GM20431 (cell line): ENCODE data around the gene RERE.
"Not testable (repeated sequence)": the region's sequence is repeated elsewhere in the genome, so short reads cannot be mapped to it uniquely, and the experiment has no call there.

Source experiments
- in situ Hi-C: fragments of 300-500 bp; cut with MseI, MboI; formaldehyde crosslinking; loops from one replicate; pipeline ENCODE4 v1.15.0; 2020; ENCODE audit warnings: low sequenced_read_pairs; ENCODE audit not compliant: unreplicated experiment

Gene RERE

DNA sequence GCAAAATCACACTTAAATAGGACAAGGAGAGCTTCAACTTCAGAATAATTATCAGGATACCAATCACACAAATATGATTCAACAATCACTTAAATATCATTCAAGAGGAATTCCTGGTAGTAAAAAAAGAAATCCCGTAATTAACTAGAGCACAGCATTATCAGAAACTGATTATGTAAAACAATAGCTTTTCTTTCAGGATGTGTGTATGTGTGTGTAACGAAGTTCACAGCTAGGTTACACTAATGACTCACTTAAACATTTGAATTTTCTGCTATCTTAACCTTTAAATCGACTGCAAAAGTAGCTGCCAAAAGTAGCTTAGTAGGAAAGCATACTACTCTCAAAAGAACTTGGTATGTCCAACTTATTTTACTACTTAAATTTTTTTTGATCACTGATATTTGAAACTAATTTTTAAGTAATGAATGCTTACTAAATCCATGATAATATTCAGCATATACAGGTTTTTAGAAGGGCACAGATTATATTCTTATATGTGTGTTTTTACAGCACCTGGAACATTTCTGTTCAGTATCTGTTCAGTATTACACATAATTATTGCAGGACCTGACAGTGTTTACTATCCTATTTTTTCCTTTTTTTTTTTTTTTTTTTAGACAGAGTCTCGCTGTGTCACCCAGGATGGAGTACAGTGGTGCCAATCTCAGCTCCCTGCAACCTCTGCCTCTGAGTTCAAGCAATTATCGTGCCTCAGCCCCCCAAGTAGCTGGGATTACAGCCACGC lies 4.2 kb downstream of the RERE start:
- in situ Hi-C loops, result no loop called here

DNA sequence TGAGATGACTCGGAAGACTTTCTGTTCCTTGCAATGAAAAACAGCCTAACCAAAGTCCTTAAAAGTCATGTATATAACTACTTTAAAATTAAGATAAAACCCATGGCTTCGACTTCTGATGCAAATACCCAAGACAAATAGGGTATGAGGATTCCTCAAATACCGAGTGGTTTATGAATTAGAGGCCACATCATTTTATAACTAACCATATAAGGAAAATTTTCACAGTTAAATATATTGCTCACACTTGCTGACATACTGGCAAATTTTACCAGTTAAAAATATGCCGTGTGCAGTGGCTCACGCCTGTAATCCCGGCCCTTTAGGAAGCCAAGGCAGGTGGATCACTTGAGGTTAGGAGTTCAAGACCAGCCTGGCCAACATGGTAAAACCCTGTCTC lies 5.4 kb downstream of the RERE start:
- in situ Hi-C loops, result no loop called here

- in situ Hi-C loops, result no loop called here
Measured at GRCh38 chr1:8810987-8811386, 6.5 kb downstream of the RERE start.

GRCh38 chr1:8809342-8809736 lies 8.1 kb downstream of the RERE start:
- in situ Hi-C loops, result no loop called here

DNA sequence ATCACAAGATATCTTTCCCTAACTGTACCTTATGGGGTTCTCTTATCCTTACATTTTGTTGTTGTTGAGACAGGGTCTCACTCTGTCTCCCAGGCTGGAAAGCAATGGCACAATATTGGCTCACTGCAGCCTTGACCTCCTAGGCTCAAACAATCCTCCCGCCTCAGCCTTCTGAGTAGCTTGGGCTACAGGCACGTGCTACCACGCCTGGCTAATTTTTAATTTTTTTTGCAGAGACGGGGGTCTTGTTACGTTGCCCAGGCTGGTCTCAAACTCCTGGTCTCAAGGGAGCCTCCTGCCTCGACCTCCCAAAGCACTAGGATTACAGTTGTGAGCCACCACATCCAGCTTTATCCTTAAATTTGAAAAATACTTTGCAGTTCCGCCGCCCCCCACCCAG lies 10.4 kb downstream of the RERE start:
- in situ Hi-C loops, result no loop called here

- in situ Hi-C loops, result no loop called here
Measured at GRCh38 chr1:8800416-8800815, 17.0 kb downstream of the RERE start.

- in situ Hi-C loops, result no loop called here
Measured at GRCh38 chr1:8797216-8797615, 20.2 kb downstream of the RERE start.

GRCh38 chr1:8796812-8797211 lies 20.6 kb downstream of the RERE start:
- in situ Hi-C loops, result no loop called here

GRCh38 chr1:8794605-8795004 lies 22.8 kb downstream of the RERE start:
- in situ Hi-C loops, result no loop called here

GRCh38 chr1:8791819-8792218 lies 25.6 kb downstream of the RERE start:
- in situ Hi-C loops, result no loop called here

GRCh38 chr1:8790987-8791386 lies 26.5 kb downstream of the RERE start:
- in situ Hi-C loops, result no loop called here

- in situ Hi-C loops, result no loop called here
Measured at GRCh38 chr1:8790478-8790877, 27.0 kb downstream of the RERE start.

- in situ Hi-C loops, result no loop called here
Measured at GRCh38 chr1:8789314-8790214, 27.9 kb downstream of the RERE start.

- in situ Hi-C loops, result no loop called here
Measured at GRCh38 chr1:8787218-8787617, 30.2 kb downstream of the RERE start.

DNA sequence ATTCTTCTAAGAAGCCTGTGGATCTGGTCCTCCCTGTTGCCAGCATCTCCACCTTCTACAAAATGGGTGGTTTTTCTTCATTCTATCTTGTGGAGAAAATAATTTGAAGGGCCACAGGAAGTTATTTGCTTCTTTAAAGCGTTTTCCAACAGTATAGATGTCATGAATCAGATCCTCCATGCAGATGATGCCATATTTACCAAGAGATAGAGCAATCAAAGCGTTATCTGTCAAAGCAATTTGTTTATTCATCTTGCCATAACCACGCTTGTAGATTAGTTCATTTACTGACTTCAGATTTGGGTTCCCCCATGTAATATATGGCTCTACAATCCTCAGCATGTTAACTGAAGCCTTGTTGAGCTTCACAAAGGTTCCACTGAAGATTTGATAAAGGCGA lies 31.2 kb downstream of the RERE start:
- in situ Hi-C loops, result not testable (repeated sequence)

GRCh38 chr1:8782955-8783354 lies 34.5 kb downstream of the RERE start:
- in situ Hi-C loops, result no loop called here

- in situ Hi-C loops, result no loop called here
Measured at GRCh38 chr1:8782001-8782620, 35.3 kb downstream of the RERE start.

- in situ Hi-C loops, result no loop called here
Measured at GRCh38 chr1:8780405-8780804, 37.0 kb downstream of the RERE start.

DNA sequence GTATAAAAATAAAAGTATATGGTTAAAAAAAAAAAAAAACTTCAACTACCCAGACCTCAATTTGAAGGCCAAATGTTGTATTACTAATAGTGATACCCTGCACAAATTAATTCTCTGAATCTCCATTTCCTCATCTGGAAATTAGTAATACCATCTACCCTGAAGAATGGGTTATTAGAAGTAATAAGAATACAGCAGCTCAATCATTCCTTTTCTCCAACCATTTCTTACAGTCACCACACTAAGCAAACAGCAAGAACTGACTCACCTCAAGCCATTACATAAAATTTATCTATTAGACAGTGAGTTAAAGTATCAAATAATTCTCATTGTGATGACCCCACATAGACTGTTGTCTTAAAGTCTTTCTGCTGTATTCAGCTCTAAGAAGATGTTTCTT lies 39.6 kb downstream of the RERE start:
- in situ Hi-C loops, result no loop called here

DNA sequence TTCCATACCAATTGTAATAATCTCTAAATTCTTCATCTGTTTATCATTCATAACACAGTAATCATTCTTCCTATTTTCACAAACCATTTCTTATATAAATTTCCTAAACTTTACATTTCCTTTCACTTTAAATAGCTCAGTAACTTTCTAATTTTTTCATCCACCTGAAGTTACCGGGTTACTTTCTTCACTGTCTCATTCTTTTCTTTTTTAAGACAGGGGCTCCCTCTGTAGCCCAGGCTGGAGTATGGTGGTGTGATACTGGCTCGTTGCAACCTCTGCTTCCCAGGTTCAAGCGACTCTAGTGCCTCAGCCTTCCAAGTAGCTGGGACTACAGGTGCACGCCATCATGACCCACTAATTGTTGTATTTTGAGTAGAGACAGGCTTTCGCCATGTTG lies 41.3 kb downstream of the RERE start:
- in situ Hi-C loops, result no loop called here

DNA sequence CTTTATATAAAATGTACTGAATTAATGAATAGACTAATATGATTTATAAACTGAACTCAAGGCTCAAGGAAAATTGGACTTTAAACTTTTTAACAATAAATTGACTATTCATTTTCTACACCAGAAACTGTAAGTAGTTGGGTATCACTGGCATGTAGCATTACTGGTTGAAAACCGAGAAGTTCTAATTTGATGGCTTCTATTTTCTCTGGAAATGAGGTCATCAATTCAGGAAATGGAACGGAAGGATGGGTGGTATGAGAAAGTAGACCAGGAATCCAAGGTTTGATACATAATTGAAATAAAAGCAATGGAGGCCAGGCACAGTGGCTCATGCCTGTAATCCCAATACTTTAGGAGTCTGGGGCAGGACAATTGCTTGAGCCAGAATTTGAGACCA lies 50.4 kb downstream of the RERE start:
- in situ Hi-C loops, result no loop called here
